SH-SY5Y (cell line): Measurements from ENCODE around the gene ASB14.

Experiments
- GATA2 ChIP-seq: IDR thresholded peaks from 2 replicates; pipeline ENCODE4 v1.6.1; 2011; ENCODE audit warnings: mild to moderate bottlenecking, low read depth, low read length
- GATA3 ChIP-seq: IDR thresholded peaks from 2 replicates; pipeline ENCODE4 v1.6.1; 2011; ENCODE audit warnings: low read depth, mild to moderate bottlenecking, low read length, moderate library complexity

The ASB14 gene

DNA sequence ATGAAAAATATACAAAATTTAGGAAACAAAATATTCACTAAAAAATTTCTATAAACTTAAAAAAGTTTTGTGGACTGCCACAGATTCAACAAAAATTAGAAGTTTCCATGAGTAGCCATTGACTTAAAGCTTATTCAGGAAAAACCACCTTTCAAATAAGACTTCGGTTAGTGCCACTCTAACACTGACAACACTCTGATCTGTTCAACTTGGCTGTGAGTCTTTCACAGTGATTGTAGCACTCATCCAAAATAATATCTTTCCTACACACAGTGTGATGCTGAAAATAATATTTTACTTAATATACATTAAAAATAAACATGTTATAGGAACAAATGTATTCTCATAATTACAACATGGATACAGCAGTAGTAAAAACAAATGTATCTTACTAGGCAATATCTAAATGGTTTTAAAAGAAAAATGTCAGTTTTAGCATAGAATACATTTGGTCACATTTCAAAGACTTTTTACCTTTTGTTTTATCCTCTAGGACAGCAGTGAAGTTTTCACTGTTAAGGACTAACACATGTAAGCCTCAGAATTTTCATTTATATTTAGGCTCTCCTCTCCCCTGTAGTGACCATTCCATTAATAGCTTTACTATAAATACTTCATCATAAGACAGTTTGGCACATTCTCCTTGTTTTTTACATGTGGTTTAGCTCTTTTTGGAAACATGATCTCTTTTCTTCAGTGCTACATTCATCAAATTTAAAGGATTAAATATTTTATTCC lies at the start of gene ASB14:
ASB14 (minus strand) TSS at position 527 of the 738 bp plus-strand sequence. CDS start 652 bp downstream, outside the sequence.
- TF ChIP-seq GATA2 (no peak), GATA3 (no peak)

DNA sequence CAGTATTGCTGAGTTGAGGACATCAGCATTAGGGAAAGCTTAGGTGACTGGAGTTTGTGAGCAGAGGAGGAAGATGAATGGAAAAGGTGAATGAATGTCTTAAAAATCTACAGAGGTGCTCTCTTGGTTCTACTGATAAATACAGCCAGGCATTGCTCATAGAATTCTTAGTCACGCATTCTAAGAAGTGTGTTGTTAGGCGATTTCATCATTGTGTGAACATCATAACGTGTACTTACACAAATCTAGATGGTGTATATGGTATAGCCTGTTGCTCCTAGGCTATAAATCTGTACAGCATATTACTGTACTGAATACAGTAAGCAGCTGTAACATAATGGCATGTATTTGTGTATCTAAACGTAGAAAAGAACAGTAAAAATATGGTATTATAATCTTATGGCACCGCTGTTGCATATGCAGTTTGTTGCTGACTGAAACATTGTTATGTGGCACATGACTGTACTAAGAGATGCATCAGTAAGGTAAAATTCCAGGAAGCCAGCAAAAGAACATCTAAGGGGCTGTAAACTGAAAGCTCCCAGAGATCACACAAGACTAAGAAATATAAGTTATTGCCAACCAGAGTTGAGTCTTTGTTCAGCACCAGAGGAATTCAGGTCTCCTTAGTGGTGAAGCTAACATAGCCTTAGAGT lies 42.9 kb upstream of the ASB14 start:
- TF ChIP-seq GATA3 (no peak), GATA2 (no peak)

DNA sequence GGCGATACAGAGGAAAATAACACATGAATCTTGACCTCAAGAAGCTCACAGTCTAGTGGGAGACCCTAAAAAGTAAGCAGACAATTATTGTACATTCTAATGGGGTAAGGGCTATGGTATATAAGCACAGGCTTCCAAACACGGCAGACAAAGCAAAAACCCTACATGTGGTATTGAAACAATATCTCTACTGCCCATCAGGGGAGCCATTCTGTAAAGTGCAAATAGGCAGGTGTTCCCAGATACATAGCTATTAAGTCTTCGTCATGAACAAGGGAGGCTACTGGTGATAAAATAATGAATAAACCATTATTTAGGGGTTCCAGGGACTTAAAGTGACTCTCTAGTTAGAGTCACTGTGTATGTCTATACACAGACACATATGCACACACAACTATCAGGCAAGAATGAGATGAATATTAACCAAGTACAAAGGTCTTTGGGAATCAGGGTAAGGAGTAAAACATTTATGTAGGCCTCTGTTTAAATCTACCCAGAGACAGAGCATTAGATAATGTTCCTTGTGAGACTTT lies 38.7 kb upstream of the ASB14 start:
- TF ChIP-seq GATA3: no peak
- no peak for TF ChIP-seq GATA2

DNA sequence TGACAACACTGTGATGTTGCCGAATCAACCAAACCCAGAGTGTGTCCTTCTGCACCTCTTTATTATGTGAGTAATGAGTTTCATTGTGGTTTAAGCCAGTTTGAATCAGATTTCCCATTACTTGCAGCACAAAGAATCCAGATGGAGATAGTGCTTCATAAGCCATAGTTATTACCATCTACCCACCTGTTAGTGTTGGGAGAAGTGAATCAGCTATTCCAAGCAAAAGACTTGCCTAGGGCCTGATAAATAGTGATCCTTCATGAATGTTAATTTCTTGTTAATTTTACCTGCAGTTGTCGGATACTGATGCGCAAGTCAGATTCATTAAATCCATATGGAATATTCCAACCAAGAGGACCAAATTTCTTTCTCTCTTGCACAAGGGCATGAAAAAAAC lies 21.7 kb upstream of the ASB14 start:
- no peak for TF ChIP-seq GATA3
- no peak for TF ChIP-seq GATA2

DNA sequence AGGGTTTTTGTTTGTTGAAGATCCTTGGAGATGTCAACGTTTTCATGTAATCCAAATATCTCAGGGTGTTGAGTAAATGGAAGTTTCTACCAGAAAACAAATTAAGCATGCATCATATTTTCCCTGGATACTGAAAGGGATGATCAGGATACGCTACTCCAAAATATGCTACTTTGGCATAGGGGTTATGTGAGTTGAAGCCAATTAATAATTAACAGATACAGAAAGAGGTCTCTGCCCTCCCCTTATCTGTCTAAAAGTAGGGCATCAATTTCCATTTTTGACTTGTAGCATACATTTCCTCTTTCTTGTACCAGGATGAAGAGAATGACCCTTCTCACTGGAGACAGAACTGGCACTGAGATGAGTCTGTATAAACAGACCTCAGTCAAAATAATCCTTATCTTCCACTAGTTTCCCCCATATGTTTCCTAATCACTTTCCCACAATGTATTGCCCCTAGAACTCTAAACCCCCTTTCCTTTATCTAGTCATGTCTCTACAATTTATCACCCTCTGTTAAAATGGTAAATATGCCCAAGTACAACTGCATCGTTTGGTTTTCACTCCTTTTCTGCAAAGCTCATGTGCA lies 17.4 kb upstream of the ASB14 start:
- TF ChIP-seq GATA2: no peak
- no peak for TF ChIP-seq GATA3

DNA sequence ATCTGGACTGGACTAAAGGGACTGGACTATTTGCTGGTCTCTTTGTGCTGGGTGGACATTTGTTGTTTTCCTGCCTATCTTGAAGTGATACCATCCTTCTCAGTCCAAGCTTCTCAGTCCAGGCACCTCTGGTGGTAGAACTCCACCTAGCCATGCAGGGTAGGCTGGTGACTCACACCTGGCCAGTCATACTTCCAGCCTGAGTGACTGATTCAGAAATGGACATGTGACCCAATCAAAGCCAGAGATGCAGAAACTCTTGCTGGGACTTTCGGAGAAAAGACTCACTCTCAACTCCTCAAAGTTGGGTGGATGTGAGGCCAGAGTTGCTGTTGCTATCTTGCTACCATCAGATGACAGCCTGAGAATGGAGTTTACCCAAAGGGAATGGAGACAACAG lies 5.6 kb upstream of the ASB14 start:
- TF ChIP-seq GATA2 (no peak), GATA3 (no peak)

DNA sequence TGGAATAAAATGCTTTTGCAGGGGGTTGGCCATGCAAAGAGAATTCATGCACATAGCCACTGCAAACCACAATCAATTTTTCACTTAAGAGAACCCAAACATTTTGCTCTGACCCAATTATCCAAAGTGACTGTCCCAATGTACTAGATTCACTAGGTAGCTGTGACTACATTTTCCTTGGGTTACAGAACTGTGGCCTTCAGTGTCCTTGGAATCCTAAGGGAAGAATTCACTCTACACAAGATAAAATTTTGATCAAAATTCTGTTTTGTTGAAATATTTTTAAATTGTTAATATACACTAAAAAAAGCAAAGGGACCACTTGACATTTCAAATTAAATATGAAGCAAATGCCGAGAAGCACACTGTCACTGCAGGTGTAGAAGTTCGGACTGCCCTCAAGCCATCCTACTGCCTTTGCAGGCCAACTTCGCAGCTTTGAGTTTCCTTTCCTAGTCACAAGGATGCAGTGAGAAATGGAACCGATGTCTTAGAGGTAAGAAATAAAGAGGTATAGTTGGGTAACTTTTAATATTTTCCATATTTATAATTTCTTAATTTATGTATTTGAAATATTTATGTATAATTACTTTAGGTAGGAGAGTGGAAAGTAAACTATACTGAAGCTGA lies 527 bp upstream of the ASB14 start:
- no peak for TF ChIP-seq GATA3
- TF ChIP-seq GATA2: no peak

DNA sequence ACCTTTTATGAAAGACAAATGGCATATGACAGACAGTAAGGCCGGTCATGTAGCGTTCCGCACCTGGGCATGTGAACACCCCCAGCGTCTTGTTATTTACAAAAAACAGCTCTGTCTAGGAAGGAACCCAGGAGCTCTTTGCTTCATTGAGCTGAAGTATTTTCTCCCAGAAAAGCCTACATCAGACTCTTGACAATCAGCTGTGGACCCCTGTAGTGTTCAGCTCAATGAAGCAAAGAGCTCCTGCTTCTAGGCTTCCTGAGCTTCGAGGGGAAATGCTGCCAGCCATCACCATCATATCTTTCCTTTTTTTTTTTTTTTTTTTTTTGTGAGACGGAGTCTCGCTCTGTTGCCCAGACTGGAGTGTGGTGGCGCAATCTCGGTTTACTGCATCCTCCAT lies 4.1 kb downstream of the ASB14 start:
- no peak for TF ChIP-seq GATA2
- TF ChIP-seq GATA3: no peak

DNA sequence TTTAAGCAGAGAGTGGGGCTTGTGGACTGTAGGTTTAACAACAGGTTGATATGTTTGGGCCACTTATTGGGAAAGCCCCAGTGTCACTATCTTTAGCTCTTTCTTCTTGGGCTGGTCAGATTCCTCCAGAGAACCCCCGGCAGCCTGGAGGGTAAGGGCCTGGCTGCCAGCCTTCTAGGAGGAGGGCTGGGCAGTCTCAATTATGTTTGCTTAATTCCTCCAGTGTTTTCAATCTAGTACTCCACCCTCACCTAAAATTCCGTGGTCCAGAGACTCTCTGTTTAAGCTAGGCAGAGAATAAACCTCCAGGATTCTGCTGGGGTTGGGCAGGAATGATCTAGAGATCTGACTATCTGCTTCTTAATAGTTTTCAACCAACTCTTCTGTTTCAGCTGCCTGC lies 5.3 kb downstream of the ASB14 start:
- TF ChIP-seq GATA3: no peak

DNA sequence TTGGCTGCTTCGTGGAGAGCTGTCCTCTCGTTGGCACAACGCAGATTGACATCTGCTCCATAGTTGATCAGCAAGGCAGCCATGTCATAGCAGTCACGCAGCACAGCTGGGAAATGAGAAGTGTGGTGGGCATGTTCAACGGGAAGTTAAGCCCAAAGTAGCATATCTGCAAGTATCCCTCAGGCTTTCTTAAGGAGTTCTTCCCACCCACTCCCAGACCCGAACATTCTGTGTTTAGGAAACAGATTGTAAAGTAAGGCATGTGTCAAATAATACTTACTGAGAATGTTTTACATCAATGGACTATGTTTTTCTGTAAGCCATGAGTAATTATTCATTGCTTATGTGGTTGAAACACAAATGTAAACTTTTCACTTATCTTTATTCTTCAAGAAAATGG lies 9.2 kb downstream of the ASB14 start:
- TF ChIP-seq GATA3: no peak
- TF ChIP-seq GATA2: no peak

DNA sequence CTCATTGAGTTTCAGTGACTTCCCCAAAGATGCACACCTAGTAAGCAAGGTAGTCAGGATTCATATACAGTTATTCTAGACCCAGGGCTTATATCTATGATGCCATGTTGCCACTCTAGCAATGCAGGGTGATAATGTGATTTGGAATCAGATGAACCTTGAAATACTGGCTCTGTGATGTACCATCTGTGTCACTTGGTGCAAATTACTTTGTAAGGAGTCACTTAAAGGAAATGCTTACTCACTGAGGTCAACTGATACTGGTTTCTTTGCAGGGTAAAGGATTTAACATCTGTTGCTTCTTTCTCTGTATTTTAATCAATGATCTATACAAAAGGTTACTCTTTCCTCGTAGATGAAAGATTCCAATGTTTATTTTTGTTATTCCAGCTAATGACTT lies 10.8 kb downstream of the ASB14 start:
- TF ChIP-seq GATA2 (no peak), GATA3 (no peak)

DNA sequence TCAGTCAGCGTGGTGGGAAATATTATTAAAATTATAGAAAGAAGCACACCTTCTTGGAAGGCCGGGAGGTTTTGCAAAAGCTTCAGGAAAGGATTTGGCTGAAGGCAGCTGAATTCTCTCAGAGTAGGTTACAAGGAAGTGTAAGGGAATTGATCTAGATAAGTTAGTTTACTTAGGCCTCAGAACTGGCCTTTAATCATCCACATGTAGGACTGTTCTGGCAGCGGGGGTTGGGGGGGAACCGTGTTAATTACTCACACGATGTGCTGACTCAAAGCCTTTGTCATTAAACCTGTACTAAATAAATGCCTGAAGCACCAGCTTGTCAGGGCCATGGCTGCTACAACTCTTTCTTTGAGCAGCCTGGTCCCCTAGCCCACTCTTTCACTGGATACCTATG lies 12.8 kb downstream of the ASB14 start:
- TF ChIP-seq GATA3 (no peak), GATA2 (no peak)

DNA sequence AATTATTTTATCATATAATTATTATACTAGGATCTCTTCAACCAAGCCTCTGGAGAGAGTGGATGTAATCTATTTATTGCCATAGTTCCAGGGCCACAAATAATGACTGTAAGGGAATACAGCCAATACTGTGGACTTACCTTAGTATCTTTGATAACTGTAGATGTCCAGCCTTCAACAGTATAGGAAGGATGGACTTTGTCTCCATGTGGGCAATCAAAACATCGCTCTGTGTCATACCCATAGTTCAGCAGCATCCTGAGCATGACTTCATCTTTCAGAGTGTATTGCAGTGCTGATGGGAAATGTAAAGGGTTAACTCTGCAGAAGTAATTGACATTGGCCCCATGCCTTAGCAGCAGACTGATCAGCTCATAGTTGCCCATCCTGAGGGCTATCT lies 14.2 kb downstream of the ASB14 start:
- TF ChIP-seq GATA3 (no peak), GATA2 (no peak)

DNA sequence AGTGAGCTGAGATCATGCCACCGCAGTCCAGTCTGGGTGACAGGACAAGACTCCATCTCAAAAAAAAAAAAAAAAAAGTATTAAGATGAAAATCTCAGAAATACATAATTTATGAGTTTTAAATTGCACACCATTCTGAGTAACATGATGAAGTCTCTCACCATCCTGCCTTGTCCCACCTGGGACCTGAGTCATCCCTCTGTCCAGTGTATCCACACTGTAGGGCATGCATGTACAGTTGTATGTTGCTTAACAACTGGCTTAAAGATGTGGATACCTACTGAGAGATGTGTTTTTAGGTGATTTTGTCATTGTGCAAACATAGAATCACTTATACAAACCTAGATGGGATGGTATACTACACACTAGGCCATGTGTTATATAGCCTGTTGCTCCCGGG lies 17.1 kb downstream of the ASB14 start:
- TF ChIP-seq GATA2: no peak
- TF ChIP-seq GATA3: no peak

DNA sequence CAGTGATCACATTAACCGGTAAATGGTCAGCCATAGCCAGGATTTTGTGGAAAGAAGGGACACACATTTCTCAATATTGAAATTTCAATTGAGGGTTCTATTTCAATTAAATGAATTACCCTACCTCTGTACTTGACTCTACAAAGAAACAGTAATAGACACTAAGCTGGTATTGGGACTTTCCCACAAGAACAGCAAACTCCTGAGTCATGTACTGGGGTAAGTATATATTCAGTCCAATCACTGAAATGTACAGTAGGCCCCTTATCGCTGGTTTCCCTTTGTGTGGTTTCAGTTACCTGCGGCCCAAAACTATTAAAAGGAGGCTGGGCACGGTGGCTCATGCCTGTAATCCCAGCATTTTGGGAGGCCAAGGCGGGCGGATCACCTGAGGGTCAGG lies 17.6 kb downstream of the ASB14 start:
- TF ChIP-seq GATA3: no peak
- TF ChIP-seq GATA2: no peak
